Stomach (tissue), 4 donors: Measurements from ENCODE around the gene ARG2.
"Not testable (repeated sequence)": the region's sequence is repeated elsewhere in the genome, so short reads cannot be mapped to it uniquely, and the experiment has no call there.

Source experiments
- POLR2A ChIP-seq, 4 donors: fragments of 450-650 bp; IDR thresholded peaks; one replicate each; pipeline ENCODE4 v1.6.1; 2016; ENCODE audit warnings: antibody characterized with exemption in 4 of 4, control low read depth in 2 of 4, mild to moderate bottlenecking in 1 of 4, moderate library complexity in 1 of 4
- POLR2AphosphoS5 ChIP-seq, 3 donors: sonication (generic); formaldehyde crosslinking; IDR thresholded peaks; one replicate each; pipeline ENCODE4 v1.6.1; 2016; ENCODE audit warnings: antibody characterized with exemption in 3 of 3
- TF ChIP-seq, protein P1 (sequence below), 7 experiments: fragments of 450-650 bp in 4 of 7; fragments of 200-600 bp in 3 of 7; sonication (generic) in 3 of 7; IDR thresholded peaks; one replicate each; pipeline ENCODE4 v1.5.1; 2016 to 2019; ENCODE audit warnings: antibody characterized with exemption in 7 of 7, control low read depth in 2 of 7, mild to moderate bottlenecking in 1 of 7

DNA sequence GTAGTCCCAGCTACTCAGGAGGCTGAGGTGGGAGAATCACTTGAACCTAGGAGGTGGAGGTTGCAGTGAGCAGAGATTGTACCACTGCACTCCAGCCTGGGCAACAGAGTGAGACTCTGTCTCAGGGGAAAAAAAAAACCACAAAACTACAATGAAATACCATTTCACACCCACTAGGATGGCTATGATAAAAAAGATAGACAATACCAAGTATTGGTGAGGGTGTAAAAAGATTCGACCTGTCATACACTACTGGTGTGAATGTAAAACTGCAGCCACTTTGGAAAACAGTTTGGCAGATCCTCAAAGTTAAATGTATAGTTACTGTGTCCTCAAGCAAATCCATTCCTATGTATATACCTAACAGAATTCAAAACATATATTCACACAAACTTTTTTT lies 6.4 kb downstream of the ARG2 start:
- TF ChIP-seq, protein P1, sequence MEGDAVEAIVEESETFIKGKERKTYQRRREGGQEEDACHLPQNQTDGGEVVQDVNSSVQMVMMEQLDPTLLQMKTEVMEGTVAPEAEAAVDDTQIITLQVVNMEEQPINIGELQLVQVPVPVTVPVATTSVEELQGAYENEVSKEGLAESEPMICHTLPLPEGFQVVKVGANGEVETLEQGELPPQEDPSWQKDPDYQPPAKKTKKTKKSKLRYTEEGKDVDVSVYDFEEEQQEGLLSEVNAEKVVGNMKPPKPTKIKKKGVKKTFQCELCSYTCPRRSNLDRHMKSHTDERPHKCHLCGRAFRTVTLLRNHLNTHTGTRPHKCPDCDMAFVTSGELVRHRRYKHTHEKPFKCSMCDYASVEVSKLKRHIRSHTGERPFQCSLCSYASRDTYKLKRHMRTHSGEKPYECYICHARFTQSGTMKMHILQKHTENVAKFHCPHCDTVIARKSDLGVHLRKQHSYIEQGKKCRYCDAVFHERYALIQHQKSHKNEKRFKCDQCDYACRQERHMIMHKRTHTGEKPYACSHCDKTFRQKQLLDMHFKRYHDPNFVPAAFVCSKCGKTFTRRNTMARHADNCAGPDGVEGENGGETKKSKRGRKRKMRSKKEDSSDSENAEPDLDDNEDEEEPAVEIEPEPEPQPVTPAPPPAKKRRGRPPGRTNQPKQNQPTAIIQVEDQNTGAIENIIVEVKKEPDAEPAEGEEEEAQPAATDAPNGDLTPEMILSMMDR (IDR thresholded peaks at IDR 0.05) = not testable (repeated sequence)
- TF ChIP-seq POLR2A, POLR2AphosphoS5 (IDR thresholded peaks at IDR 0.05): not testable (repeated sequence)
